Fibroblast of upper back skin (primary cell): ENCODE results near the gene TEKT1.
"Not testable (repeated sequence)": the region's sequence is repeated elsewhere in the genome, so short reads cannot be mapped to it uniquely, and the experiment has no call there.

ENCODE experiments used
- DNase-seq: peaks from one replicate; pipeline ENCODE4 v3.0.0-alpha.2; 2013

TEKT1 gene

GRCh38 chr17:6812295-6812694 is 19.2 kb downstream of the TEKT1 start:
- no peak for DNase-seq

GRCh38 chr17:6811510-6811909 is 20.0 kb downstream of the TEKT1 start:
- DNase-seq = no peak

- DNase-seq = peak; percentile 25
Measured at GRCh38 chr17:6800422-6801027, 31.0 kb downstream of the TEKT1 start.

- no peak for DNase-seq
Measured at GRCh38 chr17:6799738-6800137, 31.8 kb downstream of the TEKT1 start.

- DNase-seq = no peak
Measured at GRCh38 chr17:6797718-6798351, 33.7 kb downstream of the TEKT1 start.

GRCh38 chr17:6796887-6797490 is 34.5 kb downstream of the TEKT1 start:
- DNase-seq = peak; percentile 16

GRCh38 chr17:6796017-6796886 is 35.3 kb downstream of the TEKT1 start:
- peak; percentile 16 for DNase-seq

- no peak for DNase-seq
Measured at GRCh38 chr17:6793748-6794493, 37.6 kb downstream of the TEKT1 start.

GRCh38 chr17:6789146-6789545 is 42.4 kb downstream of the TEKT1 start:
- DNase-seq = no peak

- no peak for DNase-seq
Measured at GRCh38 chr17:6787081-6787693, 44.3 kb downstream of the TEKT1 start.

- peak; percentile 66 for DNase-seq
Measured at GRCh38 chr17:6786618-6787017, 44.9 kb downstream of the TEKT1 start.

GRCh38 chr17:6782244-6782643 is 49.3 kb downstream of the TEKT1 start:
- no peak for DNase-seq

- DNase-seq = no peak
Measured at GRCh38 chr17:6780886-6781285, 50.6 kb downstream of the TEKT1 start.

- no peak for DNase-seq
Measured at GRCh38 chr17:6780001-6780400, 51.5 kb downstream of the TEKT1 start.

- no peak for DNase-seq
Measured at GRCh38 chr17:6779411-6779810, 52.1 kb downstream of the TEKT1 start.

GRCh38 chr17:6775871-6776405 is 55.6 kb downstream of the TEKT1 start, which contains the start of gene FBXO39:
FBXO39 (plus strand) TSS chr17:6776215; CDS start chr17:6779869, 3,654 bp downstream.
- DNase-seq = no peak

- not testable (repeated sequence) for DNase-seq
Measured at GRCh38 chr17:6774906-6775305, 56.6 kb downstream of the TEKT1 start.

GRCh38 chr17:6772016-6772415 is 59.5 kb downstream of the TEKT1 start:
- DNase-seq = no peak

GRCh38 chr17:6768447-6768846 is 63.1 kb downstream of the TEKT1 start:
- no peak for DNase-seq

GRCh38 chr17:6761779-6762178 is 69.8 kb downstream of the TEKT1 start:
- no peak for DNase-seq

- no peak for DNase-seq
Measured at GRCh38 chr17:6757747-6758146, 73.8 kb downstream of the TEKT1 start.
